ENCODE data around the gene ZNF177.
"Not testable (repeated sequence)": the region's sequence is repeated elsewhere in the genome, so short reads cannot be mapped to it uniquely, and the experiment has no call there.

ZNF177 gene

DNA sequence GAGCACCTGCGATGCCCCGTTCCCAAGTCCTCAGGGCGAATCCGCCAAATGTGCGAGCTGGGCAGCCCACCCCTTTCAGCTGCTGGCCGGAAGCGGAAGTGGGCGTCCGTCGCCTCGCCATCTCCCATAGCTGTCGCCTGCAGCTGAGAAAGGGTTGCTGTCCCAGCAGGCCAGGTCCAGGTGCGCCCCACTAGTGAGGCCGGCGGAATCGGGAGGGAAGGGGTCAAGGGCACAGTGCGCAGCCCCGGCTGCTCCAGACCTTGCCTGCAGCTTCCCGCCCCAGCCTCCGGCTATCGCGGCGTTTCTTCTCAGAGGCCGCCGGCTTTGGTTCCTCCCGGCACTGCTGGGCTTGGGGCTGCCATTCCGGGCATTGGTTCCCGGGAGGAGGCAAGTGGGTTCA is at the start of gene ZNF177:
Gene ZNF177, plus strand, starts transcription at position 109 of the 400 bp plus-strand sequence. CDS start 15,299 bp downstream, outside the sequence.
- no peak for DNase-seq (ENCODE audit: low spot score)

- no peak for DNase-seq (ENCODE audit: low spot score)
Measured at GRCh38 chr19:9313756-9314155, 49.1 kb upstream of the ZNF177 start.

DNA sequence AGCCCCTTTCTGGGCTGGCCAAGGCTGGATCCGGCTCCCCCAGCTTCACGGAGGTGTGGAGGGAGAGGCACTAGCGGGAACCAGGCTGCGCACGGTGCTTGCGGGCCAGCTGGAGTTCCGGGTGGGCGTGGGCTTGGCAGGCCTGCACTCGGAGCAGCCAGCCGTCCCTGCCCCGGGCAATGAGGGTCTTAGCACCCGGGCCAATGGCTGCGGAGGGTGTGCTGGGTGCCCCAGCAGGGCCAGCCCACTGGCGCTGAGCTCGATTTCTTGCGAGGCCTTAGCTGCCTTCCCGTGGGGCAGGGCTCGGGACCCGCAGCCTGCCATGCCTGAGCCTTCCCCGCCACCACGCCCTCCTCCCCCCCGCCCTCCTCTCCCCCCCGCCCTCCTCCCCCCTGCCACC is 41.5 kb upstream of the ZNF177 start:
- DNase-seq (ENCODE audit: low spot score) = no peak

DNA sequence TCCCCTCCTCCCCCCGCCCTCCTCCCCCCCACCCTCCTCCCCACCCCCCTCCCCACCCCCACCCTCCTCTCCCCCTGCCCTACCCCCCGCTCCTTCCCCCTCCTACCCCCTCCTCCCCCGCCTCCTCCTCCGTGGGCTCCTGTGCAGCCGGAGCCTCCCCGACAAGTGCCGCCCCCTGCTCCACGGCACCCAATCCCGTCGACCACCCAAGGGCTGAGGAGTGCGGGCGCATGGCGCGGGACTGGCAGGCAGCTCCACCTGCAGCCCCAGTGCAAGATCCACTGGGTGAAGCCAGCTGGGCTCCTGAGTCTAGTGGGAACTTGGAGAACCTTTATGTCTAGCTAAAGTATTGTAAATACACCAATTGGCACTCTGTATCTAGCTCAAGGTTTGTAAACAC is 41.1 kb upstream of the ZNF177 start:
- DNase-seq (ENCODE audit: low spot score) = not testable (repeated sequence)

GRCh38 chr19:9322201-9322600 is 40.6 kb upstream of the ZNF177 start:
- DNase-seq (ENCODE audit: low spot score) = not testable (repeated sequence)

DNA sequence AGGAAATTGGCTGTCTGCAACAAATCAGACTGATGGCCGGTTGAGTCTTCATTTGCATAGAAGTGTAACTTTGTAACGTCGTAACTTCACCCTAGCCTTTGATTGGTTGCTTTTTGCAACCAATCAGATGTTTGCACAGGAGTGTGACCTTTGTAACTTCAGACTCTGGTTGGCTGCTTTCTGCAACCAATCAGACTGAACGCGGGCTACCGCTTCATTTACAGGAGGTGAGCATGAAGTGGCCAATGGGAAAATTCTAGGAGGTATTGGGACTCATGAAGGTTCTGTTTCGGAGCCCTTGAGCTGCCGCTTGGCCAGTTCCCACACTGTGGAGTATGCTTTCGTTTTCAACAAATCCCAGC is 39.3 kb upstream of the ZNF177 start:
- peak; percentile 69 for DNase-seq (ENCODE audit: low spot score)

DNA sequence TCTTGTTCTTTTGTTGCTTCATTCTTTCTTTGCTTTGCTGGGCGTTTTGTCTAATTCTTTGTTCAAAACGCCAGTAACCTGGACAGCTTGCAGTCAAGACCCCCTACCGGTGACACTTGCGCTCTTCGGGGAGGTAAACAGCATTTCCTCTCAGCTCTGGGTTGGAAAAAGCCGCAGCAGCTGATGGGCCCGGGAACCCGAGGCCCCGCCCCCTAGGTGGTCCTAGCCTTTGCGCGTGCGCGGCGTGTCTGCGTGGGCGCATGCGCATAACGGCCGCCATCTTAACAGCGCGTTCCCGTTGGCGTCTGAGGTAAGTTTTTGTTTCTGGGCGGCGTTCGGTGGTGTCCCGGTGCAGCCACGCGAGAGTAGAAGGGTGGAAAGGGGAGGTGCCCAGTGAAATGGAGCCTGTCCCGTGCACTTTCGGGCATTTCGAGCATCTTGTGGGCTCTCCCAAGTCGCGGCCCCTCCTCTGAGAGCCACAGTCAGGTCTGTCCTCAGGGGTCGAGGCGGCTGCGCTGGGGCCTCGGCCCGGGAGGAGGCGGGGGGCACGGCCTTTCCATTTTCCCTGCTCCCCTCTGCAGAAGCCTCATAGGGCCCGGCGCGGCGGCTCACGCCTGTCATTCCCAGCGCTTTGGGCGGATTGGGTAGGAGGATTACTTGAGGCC is 38.8 kb upstream of the ZNF177 start, which contains the start of gene ZNF559:
Gene ZNF559, plus strand, starts transcription at position 261 of the 665 bp plus-strand sequence. CDS start 14,371 bp downstream, outside the sequence.
- DNase-seq (ENCODE audit: low spot score) = peak; percentile 96

- DNase-seq (ENCODE audit: low spot score) = no peak
Measured at GRCh38 chr19:9324584-9324962, 38.2 kb upstream of the ZNF177 start.

- no peak for DNase-seq (ENCODE audit: low spot score)
Measured at GRCh38 chr19:9329999-9330398, 32.8 kb upstream of the ZNF177 start.

DNA sequence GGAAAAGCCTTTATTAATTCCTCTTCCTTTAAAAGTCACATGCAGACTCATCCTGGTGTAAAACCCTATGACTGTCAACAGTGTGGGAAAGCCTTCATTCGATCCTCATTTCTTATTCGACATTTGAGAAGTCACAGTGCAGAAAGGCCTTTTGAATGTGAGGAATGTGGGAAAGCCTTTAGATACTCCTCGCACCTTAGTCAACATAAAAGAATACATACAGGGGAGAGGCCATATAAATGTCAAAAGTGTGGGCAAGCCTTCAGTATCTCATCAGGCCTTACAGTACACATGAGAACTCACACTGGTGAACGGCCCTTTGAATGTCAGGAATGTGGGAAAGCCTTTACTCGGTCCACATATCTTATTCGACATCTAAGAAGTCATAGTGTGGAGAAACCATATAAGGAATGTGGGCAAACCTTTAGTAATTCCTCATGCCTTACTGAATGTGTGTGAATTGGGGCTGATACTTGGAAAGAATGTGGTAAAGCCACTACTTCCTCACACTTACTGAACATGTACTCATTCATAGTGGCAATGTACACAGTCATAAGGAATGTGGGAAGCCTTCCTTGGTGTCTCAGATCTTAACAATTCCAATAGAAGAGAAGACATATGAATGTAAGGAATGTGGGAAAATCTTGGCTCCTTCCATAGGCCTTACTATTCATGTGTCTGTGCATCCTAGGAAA is 20.1 kb upstream of the ZNF177 start:
- no peak for DNase-seq (ENCODE audit: low spot score)

DNA sequence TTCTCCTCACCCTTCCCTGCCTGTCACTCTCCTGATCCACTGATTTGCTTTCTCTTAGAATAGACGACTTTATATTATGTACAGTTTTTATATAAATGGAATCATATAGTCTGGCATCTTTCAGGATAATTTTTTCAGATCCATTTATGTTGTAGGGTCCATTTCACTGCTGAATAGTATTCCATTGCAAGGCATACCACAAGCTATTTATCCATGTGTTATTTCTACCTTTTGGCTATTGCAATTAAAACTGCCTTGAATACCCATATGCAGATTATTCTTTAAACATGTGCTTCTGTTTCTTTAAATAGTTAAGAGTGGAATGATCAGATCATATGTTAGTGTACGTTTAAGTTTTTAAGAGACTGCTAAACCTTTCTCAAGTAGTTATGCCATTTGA is 17.8 kb upstream of the ZNF177 start:
- no peak for DNase-seq (ENCODE audit: low spot score)

GRCh38 chr19:9348253-9348652 is 14.6 kb upstream of the ZNF177 start:
- DNase-seq (ENCODE audit: low spot score) = no peak

- no peak for DNase-seq (ENCODE audit: low spot score)
Measured at GRCh38 chr19:9348671-9349070, 14.1 kb upstream of the ZNF177 start.

- DNase-seq (ENCODE audit: low spot score) = no peak
Measured at GRCh38 chr19:9352505-9352904, 10.3 kb upstream of the ZNF177 start.

GRCh38 chr19:9353011-9353410 is 9.8 kb upstream of the ZNF177 start:
- DNase-seq (ENCODE audit: low spot score) = no peak

- no peak for DNase-seq (ENCODE audit: low spot score)
Measured at GRCh38 chr19:9354651-9355050, 8.2 kb upstream of the ZNF177 start.

DNA sequence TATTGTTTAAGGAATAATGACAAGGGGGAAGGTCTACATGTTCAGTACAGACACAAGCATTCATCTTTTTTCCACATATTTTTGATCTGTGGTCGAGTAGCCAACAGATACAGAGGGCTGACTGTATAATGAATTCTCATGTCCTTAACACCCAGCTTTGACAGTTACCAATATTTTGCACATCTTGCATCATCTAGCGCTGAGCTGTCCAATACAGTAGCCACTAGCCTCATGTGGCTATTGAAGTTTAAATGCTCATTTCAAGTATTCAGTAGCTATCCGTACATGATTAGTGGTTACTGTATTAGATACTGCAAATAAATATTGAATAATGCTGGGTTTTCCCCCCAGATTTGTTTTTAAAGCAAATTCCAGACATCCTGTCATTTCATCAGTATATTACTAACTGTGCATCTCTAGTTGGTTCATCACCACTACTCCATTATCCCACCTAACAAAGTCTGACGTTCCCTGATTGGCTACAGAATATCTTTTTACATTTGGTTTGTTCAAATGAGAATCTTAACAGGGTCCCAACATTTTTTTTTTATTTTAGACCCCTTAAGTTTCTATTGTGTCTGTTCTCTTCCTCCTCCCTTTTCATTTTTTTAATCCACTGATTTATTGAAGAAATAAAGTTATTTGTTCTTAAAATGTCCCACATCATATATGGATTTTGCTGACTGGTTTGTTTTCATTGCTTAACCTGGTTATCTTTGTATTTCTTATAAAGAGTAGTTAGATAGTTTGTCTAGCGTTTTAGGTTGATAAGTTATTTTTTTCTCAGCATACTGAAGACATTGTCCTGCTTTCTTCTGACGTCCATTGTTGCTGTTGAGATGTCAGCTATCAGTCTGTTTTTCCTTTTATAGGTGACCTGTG is 8.2 kb downstream of the ZNF177 start:
- DNase-seq (ENCODE audit: low spot score) = no peak

DNA sequence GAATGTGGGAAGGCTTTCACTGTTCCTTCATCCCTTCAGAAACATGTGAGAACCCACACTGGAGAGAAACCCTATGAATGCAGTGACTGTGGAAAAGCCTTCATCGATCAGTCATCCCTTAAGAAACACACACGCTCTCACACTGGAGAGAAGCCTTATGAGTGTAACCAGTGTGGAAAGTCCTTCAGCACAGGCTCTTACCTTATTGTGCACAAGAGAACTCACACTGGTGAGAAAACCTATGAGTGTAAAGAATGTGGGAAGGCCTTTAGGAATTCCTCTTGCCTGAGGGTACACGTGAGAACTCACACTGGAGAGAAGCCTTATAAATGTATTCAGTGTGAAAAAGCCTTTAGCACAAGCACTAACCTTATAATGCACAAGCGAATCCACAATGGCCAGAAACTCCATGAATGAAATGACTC is 18.6 kb downstream of the ZNF177 start:
- no peak for DNase-seq (ENCODE audit: low spot score)

DNA sequence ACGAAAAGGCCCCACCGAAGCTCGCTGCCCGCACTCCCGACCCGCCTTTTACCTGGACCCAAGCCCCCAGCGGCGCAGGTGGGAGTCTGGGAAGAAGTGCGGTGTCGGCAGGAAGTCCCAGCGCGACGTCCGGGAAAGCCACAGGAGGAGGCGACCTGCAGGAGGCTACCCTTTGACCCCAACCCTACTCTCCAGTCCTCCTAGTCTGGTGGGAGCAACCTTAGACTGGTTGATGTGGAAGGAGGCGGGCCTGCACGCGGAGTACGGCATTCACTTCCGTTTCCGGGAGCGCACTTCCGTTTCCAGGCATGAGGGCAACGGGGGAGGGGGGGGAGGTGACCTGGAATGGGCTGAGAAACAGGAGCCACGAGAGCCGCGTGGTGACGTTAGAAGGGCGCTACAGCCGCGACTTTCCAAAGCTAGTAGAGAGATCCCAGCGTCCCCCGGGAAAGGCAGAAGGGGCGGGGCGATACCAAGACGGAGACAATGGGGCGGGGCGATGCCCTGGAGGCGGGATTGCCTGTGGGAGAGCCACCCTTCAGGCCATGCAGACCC is 44.1 kb downstream of the ZNF177 start:
- DNase-seq (ENCODE audit: low spot score) = peak; percentile 14

DNA sequence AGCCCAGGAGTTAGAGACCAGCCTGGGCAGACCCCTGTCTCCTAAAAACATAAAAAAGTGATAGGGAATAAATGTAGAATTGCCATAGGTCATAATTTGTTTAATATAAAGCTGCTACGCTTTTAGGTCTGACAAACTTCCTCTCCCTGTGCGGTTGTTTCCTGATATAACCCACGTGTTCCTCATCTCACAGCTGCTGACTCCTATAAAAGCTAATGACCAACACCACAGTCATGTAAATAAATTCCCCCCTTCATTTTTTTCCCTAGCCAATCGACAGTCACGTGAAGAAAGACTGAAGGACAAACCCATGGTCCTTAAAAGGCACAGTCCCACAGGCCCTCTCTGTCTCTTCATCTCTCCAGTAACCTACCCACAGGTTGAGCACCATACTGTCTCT is 45.0 kb downstream of the ZNF177 start:
- DNase-seq (ENCODE audit: low spot score) = no peak

DNA sequence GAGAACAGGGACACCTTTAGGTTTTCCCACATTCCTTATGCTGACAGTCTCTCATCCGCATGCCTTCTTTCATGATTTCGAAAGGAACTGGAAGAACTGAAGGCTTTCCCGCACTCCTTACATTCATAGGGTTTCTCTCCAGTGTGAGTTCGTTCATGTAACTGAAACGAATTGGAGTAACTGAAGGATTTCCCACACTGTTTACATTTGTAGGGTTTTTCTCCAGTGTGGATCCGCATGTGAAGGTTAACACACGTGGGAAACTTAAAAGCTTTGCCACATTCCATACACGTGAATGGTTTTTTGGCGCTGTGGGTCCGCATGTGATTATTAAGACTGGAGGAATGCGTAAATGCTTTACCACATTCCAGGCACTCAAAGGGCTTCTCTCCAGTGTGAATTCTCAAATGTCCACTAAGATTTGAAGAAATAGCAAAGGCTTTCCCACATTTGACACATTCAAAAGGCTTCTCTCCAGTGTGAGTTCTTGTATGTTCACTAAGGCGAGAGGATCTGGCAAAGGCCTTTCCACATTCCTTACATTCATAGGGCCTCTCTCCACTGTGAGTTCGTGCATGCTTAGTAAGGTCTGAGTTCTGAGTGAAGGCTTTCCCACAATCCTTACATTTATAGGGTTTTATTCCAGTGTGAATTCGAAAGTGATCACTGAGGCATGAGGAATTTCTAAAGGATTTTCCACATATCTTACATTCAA is 50.6 kb downstream of the ZNF177 start:
- DNase-seq (ENCODE audit: low spot score) = no peak

GRCh38 chr19:9427941-9428340 is 65.1 kb downstream of the ZNF177 start:
- no peak for DNase-seq (ENCODE audit: low spot score)

Measured in CD4-positive, alpha-beta T cell treated with Interleukin-2 at 100 ng/mL for 4 hours (primary cell).